Measurements from ENCODE around the gene IGF1. TPM values are rescaled to one million over a fixed set of nuclear protein-coding genes. Genes with fewer than 3 reads are reported as not detected.
"Not testable (repeated sequence)": the region's sequence is repeated elsewhere in the genome, so short reads cannot be mapped to it uniquely, and the experiment has no call there.

IGF1 gene
- polyA plus RNA-seq, 1 of the 3 experiments (the other 2 are of a cell fraction) = 0.07 TPM

GRCh38 chr12:102454330-102454729 lies 26.0 kb downstream of the IGF1 start:
- no peak for TF ChIP-seq CTCF (IDR thresholded peaks at IDR 0.05)
- TF ChIP-seq TAF1 (IDR thresholded peaks at IDR 0.05; ENCODE audit: borderline replicate concordance, low read depth, low read length) = no peak
- no peak for TF ChIP-seq JUND (IDR thresholded peaks at IDR 0.05)
- no peak for TF ChIP-seq RXRA (IDR thresholded peaks at IDR 0.05; ENCODE audit: borderline replicate concordance, low read depth)
- TF ChIP-seq MAX (IDR thresholded peaks at IDR 0.05; ENCODE audit: low read depth) = no peak
- no peak for TF ChIP-seq USF1 (IDR thresholded peaks at IDR 0.05; ENCODE audit: borderline replicate concordance, low read depth)
- TF ChIP-seq TCF12 (IDR thresholded peaks at IDR 0.05) = no peak
- no peak overlapping the region for H3K4me2 ChIP-seq
- no peaks in the 10 kb centered on the region for H3F3A ChIP-seq (replicated peaks; ENCODE audit: insufficient read depth)
- CTCF ChIA-PET = no interaction called here
- no peaks in the 10 kb centered on the region for H3K27me3 ChIP-seq (ENCODE audit: insufficient read depth)
- H3K79me2 ChIP-seq (ENCODE audit: insufficient read depth) = no peaks in the 10 kb centered on the region
- H2AFZ ChIP-seq (ENCODE audit: low read depth) = no peak overlapping the region
- no peaks in the 10 kb centered on the region for H3K36me3 ChIP-seq (replicated peaks in 1 of 2; ENCODE audit: control insufficient read depth in 1 of 2, insufficient read depth in 2 of 2, low read length in 1 of 2)
- DNase-seq = no peak
- no peaks in the 10 kb centered on the region for H3K9me3 ChIP-seq
- no peaks in the 10 kb centered on the region for H4K20me1 ChIP-seq (ENCODE audit: insufficient read depth)
- H3K27ac ChIP-seq (ENCODE audit: low read depth in 2 of 2, low read length in 1 of 2) = no peak overlapping the region
- no peak overlapping the region for H3K9ac ChIP-seq
- 9% methylated on average over 2 of the region's 2 CpGs for WGBS (ENCODE audit: low lambda C conversion rate)
- POLR2A ChIA-PET = no interaction called here
- no peak overlapping the region for H3K4me3 ChIP-seq (ENCODE audit: low read depth in 2 of 2, low read length in 1 of 2)
- H3K9me2 ChIP-seq = no peaks in the 10 kb centered on the region
- H3K4me1 ChIP-seq (ENCODE audit: control insufficient read depth in 1 of 2, insufficient read depth in 2 of 2, low read depth in 1 of 2, low read length in 1 of 2) = no peaks in the 10 kb centered on the region

- DNase-seq = no peak
- H2AFZ ChIP-seq (ENCODE audit: low read depth) = no peak overlapping the region
- ChIA-PET POLR2A (no interaction called here), CTCF (no interaction called here)
- H3K4me1 ChIP-seq (ENCODE audit: control insufficient read depth in 1 of 2, insufficient read depth in 2 of 2, low read depth in 1 of 2, low read length in 1 of 2) = no peaks in the 10 kb centered on the region
- no peaks in the 10 kb centered on the region for H4K20me1 ChIP-seq (ENCODE audit: insufficient read depth)
- no peak overlapping the region for H3K9ac ChIP-seq
- H3K27ac ChIP-seq (ENCODE audit: low read depth in 2 of 2, low read length in 1 of 2) = no peak overlapping the region
- H3F3A ChIP-seq (replicated peaks; ENCODE audit: insufficient read depth) = no peaks in the 10 kb centered on the region
- no peaks in the 10 kb centered on the region for H3K9me2 ChIP-seq
- no peak for TF ChIP-seq TCF12 (IDR thresholded peaks at IDR 0.05)
- TF ChIP-seq FOSL2 (IDR thresholded peaks at IDR 0.05; ENCODE audit: borderline replicate concordance, low read depth) = no peak
- TF ChIP-seq TAF1 (IDR thresholded peaks at IDR 0.05; ENCODE audit: borderline replicate concordance, low read depth, low read length) = no peak
- H3K79me2 ChIP-seq (ENCODE audit: insufficient read depth) = no peaks in the 10 kb centered on the region
- H3K9me3 ChIP-seq = no peaks in the 10 kb centered on the region
- no peaks in the 10 kb centered on the region for H3K27me3 ChIP-seq (ENCODE audit: insufficient read depth)
- WGBS (ENCODE audit: low lambda C conversion rate) = 15% methylated on average over 2 of the region's 2 CpGs
- H3K36me3 ChIP-seq (replicated peaks in 1 of 2; ENCODE audit: control insufficient read depth in 1 of 2, insufficient read depth in 2 of 2, low read length in 1 of 2) = no peaks in the 10 kb centered on the region
- H3K4me3 ChIP-seq (ENCODE audit: low read depth in 2 of 2, low read length in 1 of 2) = no peak overlapping the region
- no peak overlapping the region for H3K4me2 ChIP-seq
Measured at GRCh38 chr12:102452605-102453004, 27.8 kb downstream of the IGF1 start.

GRCh38 chr12:102449018-102449417 lies 31.3 kb downstream of the IGF1 start:
- H3K79me2 ChIP-seq (ENCODE audit: insufficient read depth); H3K9me3 ChIP-seq; H3K27me3 ChIP-seq (ENCODE audit: insufficient read depth); H3F3A ChIP-seq (replicated peaks; ENCODE audit: insufficient read depth); H3K4me3 ChIP-seq (ENCODE audit: low read depth in 2 of 2, low read length in 1 of 2); H3K36me3 ChIP-seq (replicated peaks in 1 of 2; ENCODE audit: control insufficient read depth in 1 of 2, insufficient read depth in 2 of 2, low read length in 1 of 2); H3K9me2 ChIP-seq; H3K4me2 ChIP-seq; H4K20me1 ChIP-seq (ENCODE audit: insufficient read depth); H3K9ac ChIP-seq; CTCF ChIA-PET; H3K4me1 ChIP-seq (ENCODE audit: control insufficient read depth in 1 of 2, insufficient read depth in 2 of 2, low read depth in 1 of 2, low read length in 1 of 2); POLR2A ChIA-PET; H2AFZ ChIP-seq (ENCODE audit: low read depth); H3K27ac ChIP-seq (ENCODE audit: low read depth in 2 of 2, low read length in 1 of 2); DNase-seq: not testable (repeated sequence)
- 2% methylated on average over 3 of the region's 3 CpGs for WGBS (ENCODE audit: low lambda C conversion rate)

- H3K79me2 ChIP-seq (ENCODE audit: insufficient read depth); H3K4me3 ChIP-seq (ENCODE audit: low read depth in 2 of 2, low read length in 1 of 2); H3K4me2 ChIP-seq; POLR2A ChIA-PET; H4K20me1 ChIP-seq (ENCODE audit: insufficient read depth); H3K4me1 ChIP-seq (ENCODE audit: control insufficient read depth in 1 of 2, insufficient read depth in 2 of 2, low read depth in 1 of 2, low read length in 1 of 2); H3K36me3 ChIP-seq (replicated peaks in 1 of 2; ENCODE audit: control insufficient read depth in 1 of 2, insufficient read depth in 2 of 2, low read length in 1 of 2); H3K9me2 ChIP-seq; H3F3A ChIP-seq (replicated peaks; ENCODE audit: insufficient read depth); H3K27me3 ChIP-seq (ENCODE audit: insufficient read depth); H2AFZ ChIP-seq (ENCODE audit: low read depth); H3K9me3 ChIP-seq; H3K27ac ChIP-seq (ENCODE audit: low read depth in 2 of 2, low read length in 1 of 2); DNase-seq; H3K9ac ChIP-seq: not testable (repeated sequence)
- WGBS (ENCODE audit: low lambda C conversion rate) = 6% methylated on average over 3 of the region's 3 CpGs
- CTCF ChIA-PET = interaction anchor here (1.2 kb wide), 1 partner anchor 16 kb away, joined by 3 read pairs; no protein-coding TSS in a partner anchor
Measured at GRCh38 chr12:102447426-102447825, 32.9 kb downstream of the IGF1 start.

All from SK-N-SH (cell line).